HG03439 (cell line): ENCODE measurements around the gene LRBA.
"Not testable (repeated sequence)": the region's sequence is repeated elsewhere in the genome, so short reads cannot be mapped to it uniquely, and the experiment has no call there.

Experiments used
- ATAC-seq: cut with Tn5 transposase; IDR thresholded peaks from one replicate; pipeline ENCODE4 v1.9.1; 2021; ENCODE audit warnings: mild to moderate bottlenecking, moderate library complexity; ENCODE audit not compliant: unreplicated experiment

The LRBA gene, protein sequence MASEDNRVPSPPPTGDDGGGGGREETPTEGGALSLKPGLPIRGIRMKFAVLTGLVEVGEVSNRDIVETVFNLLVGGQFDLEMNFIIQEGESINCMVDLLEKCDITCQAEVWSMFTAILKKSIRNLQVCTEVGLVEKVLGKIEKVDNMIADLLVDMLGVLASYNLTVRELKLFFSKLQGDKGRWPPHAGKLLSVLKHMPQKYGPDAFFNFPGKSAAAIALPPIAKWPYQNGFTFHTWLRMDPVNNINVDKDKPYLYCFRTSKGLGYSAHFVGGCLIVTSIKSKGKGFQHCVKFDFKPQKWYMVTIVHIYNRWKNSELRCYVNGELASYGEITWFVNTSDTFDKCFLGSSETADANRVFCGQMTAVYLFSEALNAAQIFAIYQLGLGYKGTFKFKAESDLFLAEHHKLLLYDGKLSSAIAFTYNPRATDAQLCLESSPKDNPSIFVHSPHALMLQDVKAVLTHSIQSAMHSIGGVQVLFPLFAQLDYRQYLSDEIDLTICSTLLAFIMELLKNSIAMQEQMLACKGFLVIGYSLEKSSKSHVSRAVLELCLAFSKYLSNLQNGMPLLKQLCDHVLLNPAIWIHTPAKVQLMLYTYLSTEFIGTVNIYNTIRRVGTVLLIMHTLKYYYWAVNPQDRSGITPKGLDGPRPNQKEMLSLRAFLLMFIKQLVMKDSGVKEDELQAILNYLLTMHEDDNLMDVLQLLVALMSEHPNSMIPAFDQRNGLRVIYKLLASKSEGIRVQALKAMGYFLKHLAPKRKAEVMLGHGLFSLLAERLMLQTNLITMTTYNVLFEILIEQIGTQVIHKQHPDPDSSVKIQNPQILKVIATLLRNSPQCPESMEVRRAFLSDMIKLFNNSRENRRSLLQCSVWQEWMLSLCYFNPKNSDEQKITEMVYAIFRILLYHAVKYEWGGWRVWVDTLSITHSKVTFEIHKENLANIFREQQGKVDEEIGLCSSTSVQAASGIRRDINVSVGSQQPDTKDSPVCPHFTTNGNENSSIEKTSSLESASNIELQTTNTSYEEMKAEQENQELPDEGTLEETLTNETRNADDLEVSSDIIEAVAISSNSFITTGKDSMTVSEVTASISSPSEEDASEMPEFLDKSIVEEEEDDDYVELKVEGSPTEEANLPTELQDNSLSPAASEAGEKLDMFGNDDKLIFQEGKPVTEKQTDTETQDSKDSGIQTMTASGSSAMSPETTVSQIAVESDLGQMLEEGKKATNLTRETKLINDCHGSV (N-terminal part only)

GRCh38 chr4:151014521-151015458, at the start of gene LRBA:
Gene LRBA, minus strand, starts transcription at chr4:151015284. Its CDS starts 642 bp downstream, at chr4:151014642.
- ATAC-seq: peak; percentile 59

DNA sequence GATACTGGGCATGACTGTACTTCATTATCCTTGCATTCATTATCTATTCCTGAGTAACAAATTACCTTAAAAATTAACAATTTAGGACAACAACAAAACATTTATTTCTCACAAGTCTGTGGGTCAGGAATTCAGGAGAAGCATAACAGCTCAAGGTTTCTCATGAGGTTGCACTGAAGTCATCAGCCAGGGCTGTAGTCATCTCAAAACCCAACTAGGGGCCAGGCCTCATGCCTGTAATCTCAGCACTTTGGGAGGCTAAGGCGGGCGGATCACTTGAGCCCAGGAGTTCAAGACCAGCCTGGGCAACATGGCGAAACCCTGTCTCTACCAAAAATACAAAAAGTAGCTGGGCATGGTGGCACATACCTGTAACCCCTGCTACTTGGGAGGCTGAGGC, 48.1 kb upstream of the LRBA start:
- ATAC-seq: not testable (repeated sequence)

- ATAC-seq: no peak
These were observed 40.5 kb upstream of the LRBA start for GRCh38 chr4:151055539-151055938.

DNA sequence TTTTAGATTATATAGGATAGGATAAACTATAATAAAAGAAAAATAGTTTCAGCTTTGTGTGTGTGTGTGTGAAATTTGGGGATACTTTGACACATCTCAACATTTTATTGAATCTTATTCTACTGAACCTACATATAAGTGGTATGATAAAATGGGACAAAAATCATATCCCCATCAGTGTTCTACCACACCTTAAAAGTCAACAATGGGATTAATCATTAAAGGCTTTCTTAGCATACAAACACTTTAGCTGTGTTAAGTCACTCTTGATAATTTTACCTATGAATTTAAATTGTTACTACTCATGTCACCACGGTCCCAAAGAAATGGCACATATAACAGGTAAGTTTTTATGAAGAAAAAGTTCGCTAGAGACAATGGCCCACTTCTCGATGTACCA, 37.7 kb upstream of the LRBA start:
- ATAC-seq: no peak

DNA sequence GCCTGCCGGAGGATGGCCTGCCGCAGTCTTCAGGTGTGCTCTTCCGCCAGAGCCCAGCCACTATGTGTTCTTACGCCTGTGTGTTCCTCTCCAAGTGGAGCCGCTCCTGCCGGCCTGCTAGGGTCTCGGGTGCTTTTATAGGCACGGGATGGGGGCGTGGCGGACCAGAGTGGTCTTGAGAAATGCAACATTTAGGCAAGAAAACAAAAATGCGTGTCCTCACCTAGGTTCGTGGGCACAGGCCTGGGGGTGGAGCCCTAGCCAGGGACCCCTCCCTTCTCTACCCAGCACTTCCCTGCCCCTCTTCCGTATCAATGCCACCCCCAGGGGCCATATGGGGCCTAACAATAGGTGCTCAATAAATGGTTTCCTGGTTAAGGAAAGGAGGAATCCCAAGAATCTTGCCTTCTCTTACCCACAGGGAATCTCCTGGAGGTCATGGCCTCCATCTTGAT, 34.4 kb upstream of the LRBA start:
- no peak for ATAC-seq

DNA sequence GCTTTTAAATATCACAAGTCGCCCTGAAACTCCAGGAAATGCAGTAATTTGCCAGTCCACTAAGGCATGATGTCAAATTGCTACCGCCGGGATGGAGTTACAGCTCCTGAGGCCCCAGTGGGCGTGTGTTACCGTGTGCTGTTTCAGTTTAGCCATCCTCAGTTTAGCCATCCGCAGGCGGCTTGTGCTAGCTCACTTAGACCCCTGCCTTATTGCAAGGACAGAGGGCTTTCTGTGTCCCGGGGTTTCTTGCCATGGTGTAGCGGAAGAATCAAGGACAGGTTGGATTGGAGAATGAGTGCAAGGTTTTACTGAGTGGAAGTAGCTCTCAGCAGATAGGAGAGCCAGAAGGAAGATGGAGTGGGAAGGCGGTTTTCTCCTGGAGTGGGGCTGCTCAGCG, 33.8 kb upstream of the LRBA start:
- ATAC-seq: no peak

GRCh38 chr4:151046609-151047008, 31.5 kb upstream of the LRBA start:
- no peak for ATAC-seq

DNA sequence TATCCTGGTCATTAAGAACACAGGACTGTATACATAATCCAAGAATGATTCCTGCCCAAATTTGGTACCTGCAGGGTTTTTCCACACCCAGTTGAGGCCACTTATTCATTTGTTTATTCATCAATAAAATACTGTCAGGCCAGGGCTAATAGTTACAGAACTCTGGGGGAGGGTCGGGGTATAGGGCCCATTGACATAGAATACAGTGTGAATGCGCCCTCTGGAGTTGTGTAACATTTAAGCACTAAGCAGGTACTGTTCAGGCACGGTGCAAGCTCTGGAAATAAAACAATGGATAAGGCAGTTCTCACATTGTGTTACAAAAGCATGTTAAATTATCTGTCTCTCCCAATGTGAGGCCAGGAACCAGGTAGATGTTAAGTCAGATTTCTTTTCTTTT, 30.8 kb upstream of the LRBA start:
- ATAC-seq: no peak

GRCh38 chr4:151043803-151044515, 28.9 kb upstream of the LRBA start:
- ATAC-seq: no peak

DNA sequence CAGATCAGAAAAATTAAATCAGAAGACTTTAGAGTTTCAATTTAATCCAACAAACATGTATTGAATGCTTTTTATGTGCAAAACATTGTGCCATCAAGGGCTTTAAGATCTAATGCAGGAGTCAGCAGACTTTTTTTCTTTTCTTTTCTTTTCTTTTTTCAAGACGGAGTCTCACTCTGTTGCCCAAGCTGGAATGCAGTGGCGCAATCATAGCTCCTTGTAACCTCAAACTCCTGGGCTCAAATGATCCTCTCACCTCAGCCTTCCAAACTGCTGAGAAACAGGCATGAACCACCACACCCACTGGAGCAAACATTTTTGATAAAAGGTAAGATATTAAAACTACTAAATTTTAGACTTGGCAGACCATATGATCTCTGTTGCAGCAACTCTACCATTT, 24.6 kb upstream of the LRBA start:
- ATAC-seq: no peak

- ATAC-seq: no peak
These were observed 23.5 kb upstream of the LRBA start for GRCh38 chr4:151038452-151039157.

DNA sequence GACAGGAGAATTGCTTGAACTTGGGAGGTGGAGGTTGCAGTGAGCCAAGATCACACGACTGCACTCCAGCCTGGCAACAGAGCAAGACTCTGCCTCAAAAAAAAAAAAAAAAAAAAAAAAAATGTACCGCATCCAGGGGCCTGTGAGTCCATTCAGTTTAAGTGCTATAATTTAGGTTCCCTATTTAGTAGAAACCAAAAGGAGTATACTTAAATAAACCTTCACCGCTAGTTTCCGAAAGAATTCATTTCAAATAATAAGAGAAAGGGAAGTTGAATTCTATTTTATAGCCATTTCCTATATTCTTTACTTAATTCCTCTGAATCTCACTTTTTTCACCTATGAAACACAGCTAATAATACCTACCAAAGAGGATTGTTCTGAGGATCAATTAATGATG, 20.8 kb upstream of the LRBA start:
- no peak for ATAC-seq

DNA sequence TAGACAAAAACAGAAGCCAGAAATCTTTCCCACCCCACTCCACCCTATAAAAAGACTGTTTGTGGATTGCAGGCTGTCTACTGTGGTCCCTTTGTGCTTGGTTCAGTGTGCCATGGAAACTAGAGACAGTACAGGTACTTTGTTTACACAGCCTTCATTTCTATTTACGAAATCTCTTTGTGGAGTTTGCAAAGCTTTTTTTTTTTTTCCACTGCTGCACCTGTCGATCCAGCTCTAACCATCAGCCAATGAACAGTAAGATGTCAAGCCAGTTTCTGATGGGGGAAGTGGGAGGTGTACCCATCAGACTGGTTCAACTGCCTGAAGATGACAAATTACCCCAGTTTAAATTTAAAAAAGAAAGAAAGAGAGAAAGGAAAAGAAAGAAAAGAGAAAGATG, 20.2 kb upstream of the LRBA start:
- no peak for ATAC-seq

DNA sequence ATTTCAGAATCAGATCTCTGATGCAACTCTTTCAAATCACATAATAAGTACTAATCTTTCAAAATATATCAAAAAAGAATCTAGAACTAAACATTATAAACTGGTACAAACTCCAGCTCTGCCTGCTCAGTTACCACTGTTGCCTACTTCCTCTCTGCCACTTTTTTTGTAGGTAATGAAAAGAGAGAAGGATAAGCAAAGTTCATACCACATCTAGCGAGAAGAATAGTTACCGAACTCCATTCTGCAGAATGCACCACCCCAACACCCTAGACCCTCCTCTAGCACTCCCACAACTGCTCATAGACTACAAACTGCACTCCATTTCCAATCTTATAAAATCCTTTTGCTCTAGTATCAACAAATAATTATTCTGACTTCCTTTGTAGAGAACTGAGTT, 19.7 kb upstream of the LRBA start:
- no peak for ATAC-seq

DNA sequence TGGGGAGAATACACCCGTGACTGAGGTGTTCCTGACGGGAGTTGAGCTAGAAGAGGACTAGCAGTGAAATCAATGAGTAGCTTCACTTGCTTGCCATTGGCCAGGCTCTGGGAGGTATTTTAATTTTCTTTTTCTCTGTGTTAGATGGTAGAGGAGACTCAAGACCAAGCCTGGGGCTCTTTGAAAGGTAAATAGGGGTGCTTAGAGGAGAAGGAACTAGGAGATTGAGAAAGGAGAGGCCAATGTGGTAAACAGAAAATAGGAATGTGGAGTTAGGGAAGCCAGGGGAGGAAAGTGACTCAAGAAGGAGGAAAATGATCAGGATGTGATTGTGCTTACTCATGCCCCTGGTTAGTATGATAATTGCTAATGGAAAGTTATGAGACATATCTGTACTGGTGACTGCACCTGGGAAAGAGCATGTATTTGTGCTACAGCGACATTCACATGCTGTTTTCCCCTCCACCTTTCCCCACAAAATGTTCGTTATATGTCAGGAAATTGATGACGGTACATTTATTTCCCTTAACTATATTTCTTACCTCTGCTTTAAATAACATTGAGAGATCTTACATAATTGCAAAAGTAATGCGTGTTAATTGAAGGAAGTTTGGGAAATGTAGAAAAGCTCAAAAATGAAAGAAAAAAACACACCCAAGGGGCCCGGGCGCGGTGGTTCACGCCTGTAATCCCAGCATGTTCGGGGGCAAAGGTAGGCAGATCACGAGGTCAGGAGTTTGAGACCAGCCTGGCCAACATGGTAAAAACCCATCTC, 16.9 kb upstream of the LRBA start:
- peak; percentile 63 for ATAC-seq

DNA sequence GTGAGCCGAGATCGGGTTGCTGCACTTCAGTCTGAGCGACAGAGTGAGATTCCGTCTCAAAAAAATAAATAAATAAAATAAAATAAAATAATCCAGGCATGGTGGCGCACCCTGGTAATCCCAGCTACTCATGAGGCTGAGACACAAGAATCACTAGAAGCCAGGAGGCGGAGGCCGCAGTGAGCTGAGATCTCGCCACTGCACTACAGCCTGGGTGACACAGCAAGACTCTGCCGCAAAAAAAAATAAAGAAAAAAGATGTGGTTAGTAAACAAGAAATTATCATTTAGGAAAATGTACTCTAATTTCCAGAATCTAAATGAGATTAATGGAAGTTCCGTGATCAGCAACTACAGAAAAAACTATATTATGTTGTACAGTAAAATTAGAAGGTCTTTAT, 14.5 kb upstream of the LRBA start:
- ATAC-seq: no peak

- not testable (repeated sequence) for ATAC-seq
These were observed 13.9 kb upstream of the LRBA start for GRCh38 chr4:151029006-151029405.

DNA sequence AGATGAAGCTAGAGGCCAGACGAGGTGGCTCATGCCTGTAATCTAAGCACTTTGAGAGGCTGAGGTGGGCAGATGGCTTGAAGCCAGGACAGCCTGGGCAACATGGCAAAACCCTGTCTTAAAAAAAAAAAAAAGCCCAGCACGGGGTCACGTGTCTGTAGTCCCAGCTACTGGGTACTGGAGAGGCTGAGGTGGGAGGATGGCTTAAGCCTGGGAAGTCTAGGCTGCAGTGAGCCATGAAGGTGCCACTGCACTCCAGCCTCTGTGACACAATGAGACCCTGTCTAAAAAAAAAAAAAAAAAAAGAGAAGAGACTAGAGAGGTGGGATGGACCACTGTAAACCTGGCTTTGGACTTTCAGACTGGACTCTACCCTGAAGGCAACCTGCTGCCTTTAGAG, 10.7 kb upstream of the LRBA start:
- no peak for ATAC-seq
